Body of pancreas (tissue), 4 donors: ENCODE results near the gene ATP5MC2.

ENCODE experiments used
- POLR2A ChIP-seq, 3 donors: fragments of 450-650 bp; IDR thresholded peaks; one replicate each; pipeline ENCODE4 v1.6.1; 2016; ENCODE audit warnings: antibody characterized with exemption in 3 of 3, mild to moderate bottlenecking in 2 of 3
- TF ChIP-seq, protein P1 (sequence below), 7 experiments: fragments of 450-650 bp in 4 of 7; fragments of 200-600 bp in 3 of 7; sonication (generic) in 3 of 7; IDR thresholded peaks; one replicate each; pipeline ENCODE4 v1.5.1; 2016 to 2019; ENCODE audit warnings: antibody characterized with exemption in 7 of 7

DNA sequence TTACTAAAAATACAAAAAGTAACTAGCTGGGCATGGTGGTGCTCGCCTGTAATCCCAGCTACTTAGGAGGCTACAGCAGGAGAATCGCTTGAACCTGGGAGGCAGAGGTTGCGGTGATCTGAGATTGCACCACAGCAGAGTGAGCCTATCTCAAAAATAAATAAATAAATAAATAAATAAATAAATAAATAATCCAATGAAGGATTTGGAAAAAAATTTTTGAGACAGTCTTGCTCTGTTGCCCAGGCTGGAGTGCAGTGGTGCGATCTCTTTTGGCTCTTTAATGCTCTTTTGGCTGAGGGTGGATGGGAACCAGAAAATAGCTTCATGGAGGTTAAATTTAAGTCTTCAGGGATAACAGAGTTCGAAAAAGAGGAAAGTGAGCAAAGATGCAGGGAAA lies 11.7 kb downstream of the ATP5MC2 start:
- TF ChIP-seq POLR2A (IDR thresholded peaks at IDR 0.05) = no peak
- TF ChIP-seq, protein P1, sequence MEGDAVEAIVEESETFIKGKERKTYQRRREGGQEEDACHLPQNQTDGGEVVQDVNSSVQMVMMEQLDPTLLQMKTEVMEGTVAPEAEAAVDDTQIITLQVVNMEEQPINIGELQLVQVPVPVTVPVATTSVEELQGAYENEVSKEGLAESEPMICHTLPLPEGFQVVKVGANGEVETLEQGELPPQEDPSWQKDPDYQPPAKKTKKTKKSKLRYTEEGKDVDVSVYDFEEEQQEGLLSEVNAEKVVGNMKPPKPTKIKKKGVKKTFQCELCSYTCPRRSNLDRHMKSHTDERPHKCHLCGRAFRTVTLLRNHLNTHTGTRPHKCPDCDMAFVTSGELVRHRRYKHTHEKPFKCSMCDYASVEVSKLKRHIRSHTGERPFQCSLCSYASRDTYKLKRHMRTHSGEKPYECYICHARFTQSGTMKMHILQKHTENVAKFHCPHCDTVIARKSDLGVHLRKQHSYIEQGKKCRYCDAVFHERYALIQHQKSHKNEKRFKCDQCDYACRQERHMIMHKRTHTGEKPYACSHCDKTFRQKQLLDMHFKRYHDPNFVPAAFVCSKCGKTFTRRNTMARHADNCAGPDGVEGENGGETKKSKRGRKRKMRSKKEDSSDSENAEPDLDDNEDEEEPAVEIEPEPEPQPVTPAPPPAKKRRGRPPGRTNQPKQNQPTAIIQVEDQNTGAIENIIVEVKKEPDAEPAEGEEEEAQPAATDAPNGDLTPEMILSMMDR (IDR thresholded peaks at IDR 0.05) = no peak
